Thyroid gland (tissue), 4 donors: ENCODE data around the gene CHGA. TPM values are rescaled to one million over a fixed set of nuclear protein-coding genes. Genes with fewer than 3 reads are reported as not detected.

Source experiments
- DNase-seq, 2 donors: peaks; one replicate each; pipeline ENCODE4 v3.0.0-alpha.2; 2019
- H3K27ac ChIP-seq, 3 donors: fragments of 200-600 bp; sonication (generic); 1 replicate in 2 of 3; 2 replicates in 1 of 3; pipeline ENCODE4 v1.5.1; 2016 to 2019; ENCODE audit warnings: mild to moderate bottlenecking in 1 of 3, moderate library complexity in 1 of 3
- H3K27me3 ChIP-seq: fragments of 200-600 bp; sonication (generic); one replicate; pipeline ENCODE4 v1.5.1; 2019
- H3K36me3 ChIP-seq, 2 donors: fragments of 200-600 bp; sonication (generic); one replicate each; pipeline ENCODE4 v1.5.1; 2016 to 2019
- H3K4me1 ChIP-seq, 2 donors: fragments of 200-600 bp; sonication (generic); one replicate each; pipeline ENCODE4 v1.5.1; 2017 to 2019
- H3K4me3 ChIP-seq, 3 donors: fragments of 200-600 bp; sonication (generic); replicated peaks in 1 of 3; 1 replicate in 2 of 3; 2 replicates in 1 of 3; pipeline ENCODE4 v1.5.1; 2016; ENCODE audit warnings: mild to moderate bottlenecking in 1 of 3
- H3K9me3 ChIP-seq: fragments of 200-600 bp; sonication (generic); one replicate; pipeline ENCODE4 v1.5.1; 2017
- POLR2A ChIP-seq, 2 donors: fragments of 450-650 bp; IDR thresholded peaks; one replicate each; pipeline ENCODE4 v1.6.1; 2017; ENCODE audit warnings: antibody characterized with exemption in 2 of 2, mild to moderate bottlenecking in 2 of 2, moderate library complexity in 1 of 2
- WGBS, 2 donors: methylation state at CpG; one replicate each; pipeline ENCODE4 v1.1.5; 2017; 5-methylcytosine and 5-hydroxymethylcytosine counted together
- intact Hi-C: fragments of 100-400 bp; cut with DNase I; formaldehyde crosslinking; loops from one replicate; pipeline ENCODE4 v1.15.1; 2023
- total RNA-seq, 4 donors: library from RNA; depleted of rRNA; stranded (reverse); fragments of >200 nt; gene quantifications; one replicate each; pipeline ENCODE4 v1.2.3, GENCODE V29; 2016
- TF ChIP-seq, protein P1 (sequence below), 6 experiments: fragments of 200-600 bp in 3 of 6; fragments of 450-650 bp in 3 of 6; sonication (generic) in 3 of 6; IDR thresholded peaks; one replicate each; pipeline ENCODE4 v1.5.1; 2016 to 2019; ENCODE audit warnings: antibody characterized with exemption in 6 of 6, mild to moderate bottlenecking in 2 of 6, inconsistent platforms in 1 of 6, moderate library complexity in 1 of 6

Gene CHGA
- total RNA-seq, 4 donors from 2014 or later = 0.54 to 9.6 (median 1.5) TPM

DNA sequence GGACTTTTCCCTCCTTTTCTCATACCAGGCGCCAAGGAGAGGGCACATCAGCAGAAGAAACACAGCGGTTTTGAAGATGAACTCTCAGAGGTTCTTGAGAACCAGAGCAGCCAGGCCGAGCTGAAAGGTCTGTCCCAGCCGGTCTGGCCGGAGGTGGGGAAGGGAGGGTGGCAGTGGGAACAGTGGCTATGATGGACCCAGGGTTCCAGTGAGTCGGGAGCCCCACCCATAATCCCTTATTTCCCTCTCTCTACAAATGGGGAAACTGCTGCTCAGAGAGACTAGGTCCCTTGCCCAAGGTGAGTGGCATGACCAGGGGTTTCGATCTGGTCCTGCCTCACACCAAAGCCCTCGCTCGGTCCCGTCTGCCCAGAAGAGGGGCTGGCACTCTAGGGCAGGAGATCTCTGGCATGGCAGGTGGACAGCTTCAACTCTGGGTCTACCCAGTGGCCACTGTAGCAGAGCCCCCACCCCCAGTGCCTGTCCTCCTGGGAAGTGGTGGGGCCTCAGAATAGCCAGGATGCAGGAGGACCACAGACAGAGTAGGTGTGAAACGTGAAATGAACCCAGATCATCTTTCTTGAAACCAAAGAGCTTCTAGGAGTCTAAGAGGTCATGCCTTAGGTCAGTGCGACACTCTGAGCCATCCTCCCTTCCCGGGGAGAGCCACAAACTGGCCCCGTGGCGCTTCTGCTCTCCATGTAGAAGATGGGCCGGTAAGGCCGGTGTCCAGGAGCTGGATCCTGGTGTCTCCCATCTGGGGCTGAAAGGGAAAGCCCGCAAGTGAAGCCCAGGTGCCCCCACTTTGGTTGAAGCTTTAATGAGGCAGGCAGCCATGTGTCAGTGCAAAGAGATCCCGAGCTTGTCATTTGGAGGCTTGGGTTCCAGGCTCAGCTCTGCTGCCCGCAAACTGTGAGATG lies 7.0 kb downstream of the CHGA start:
- TF ChIP-seq POLR2A (IDR thresholded peaks at IDR 0.05) = no peak
- TF ChIP-seq, protein P1, sequence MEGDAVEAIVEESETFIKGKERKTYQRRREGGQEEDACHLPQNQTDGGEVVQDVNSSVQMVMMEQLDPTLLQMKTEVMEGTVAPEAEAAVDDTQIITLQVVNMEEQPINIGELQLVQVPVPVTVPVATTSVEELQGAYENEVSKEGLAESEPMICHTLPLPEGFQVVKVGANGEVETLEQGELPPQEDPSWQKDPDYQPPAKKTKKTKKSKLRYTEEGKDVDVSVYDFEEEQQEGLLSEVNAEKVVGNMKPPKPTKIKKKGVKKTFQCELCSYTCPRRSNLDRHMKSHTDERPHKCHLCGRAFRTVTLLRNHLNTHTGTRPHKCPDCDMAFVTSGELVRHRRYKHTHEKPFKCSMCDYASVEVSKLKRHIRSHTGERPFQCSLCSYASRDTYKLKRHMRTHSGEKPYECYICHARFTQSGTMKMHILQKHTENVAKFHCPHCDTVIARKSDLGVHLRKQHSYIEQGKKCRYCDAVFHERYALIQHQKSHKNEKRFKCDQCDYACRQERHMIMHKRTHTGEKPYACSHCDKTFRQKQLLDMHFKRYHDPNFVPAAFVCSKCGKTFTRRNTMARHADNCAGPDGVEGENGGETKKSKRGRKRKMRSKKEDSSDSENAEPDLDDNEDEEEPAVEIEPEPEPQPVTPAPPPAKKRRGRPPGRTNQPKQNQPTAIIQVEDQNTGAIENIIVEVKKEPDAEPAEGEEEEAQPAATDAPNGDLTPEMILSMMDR (IDR thresholded peaks at IDR 0.05) = no peak
- no peaks in the 10 kb centered on the region for H3K4me1 ChIP-seq
- no peak for DNase-seq
- H3K4me3 ChIP-seq = no peak overlapping the region
- intact Hi-C loops = no loop called here
- no peaks in the 10 kb centered on the region for H3K9me3 ChIP-seq
- H3K27ac ChIP-seq = no peak overlapping the region
- 78 to 81% methylated on average over 16 to 19 of the region's 20 CpGs for WGBS, 2 donors
- no peaks in the 10 kb centered on the region for H3K27me3 ChIP-seq
- no peaks in the 10 kb centered on the region for H3K36me3 ChIP-seq

DNA sequence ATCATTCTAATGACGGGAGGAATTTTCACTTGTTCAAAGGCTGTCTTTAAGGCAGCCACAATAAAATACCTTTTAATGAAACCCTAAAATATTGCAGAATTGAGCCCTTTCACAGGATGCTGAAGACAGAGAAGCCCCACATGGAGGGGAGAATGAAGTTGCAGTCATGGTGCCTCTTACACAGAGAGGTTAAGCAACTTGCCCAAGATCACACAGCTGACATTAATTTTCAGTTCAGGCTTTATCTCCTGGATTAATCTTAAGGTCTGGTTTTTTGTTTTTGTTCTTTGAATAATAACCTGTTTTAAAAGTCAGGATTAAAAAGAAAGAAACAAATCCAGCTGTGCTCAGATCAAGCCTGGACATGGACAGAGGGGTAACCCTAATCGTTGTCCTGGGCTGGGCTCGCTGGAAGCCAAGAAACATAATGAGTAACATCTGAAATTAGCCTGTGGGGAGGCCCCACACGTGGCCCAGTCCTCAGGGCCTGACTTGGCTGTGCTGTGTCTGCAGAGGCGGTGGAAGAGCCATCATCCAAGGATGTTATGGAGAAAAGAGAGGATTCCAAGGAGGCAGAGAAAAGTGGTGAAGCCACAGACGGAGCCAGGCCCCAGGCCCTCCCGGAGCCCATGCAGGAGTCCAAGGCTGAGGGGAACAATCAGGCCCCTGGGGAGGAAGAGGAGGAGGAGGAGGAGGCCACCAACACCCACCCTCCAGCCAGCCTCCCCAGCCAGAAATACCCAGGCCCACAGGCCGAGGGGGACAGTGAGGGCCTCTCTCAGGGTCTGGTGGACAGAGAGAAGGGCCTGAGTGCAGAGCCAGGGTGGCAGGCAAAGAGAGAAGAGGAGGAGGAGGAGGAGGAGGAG lies 8.0 kb downstream of the CHGA start:
- Histone ChIP-seq H3K27ac (no peak overlapping the region), H3K4me3 (no peak overlapping the region), H3K36me3 (no peaks in the 10 kb centered on the region), H3K4me1 (no peaks in the 10 kb centered on the region), H3K27me3 (no peaks in the 10 kb centered on the region), H3K9me3 (no peaks in the 10 kb centered on the region)
- TF ChIP-seq POLR2A (IDR thresholded peaks at IDR 0.05) = no peak
- TF ChIP-seq, protein P1 (IDR thresholded peaks at IDR 0.05) = no peak
- no peak for DNase-seq
- 67 to 69% methylated on average over 8 of the region's 8 CpGs for WGBS, 2 donors
- intact Hi-C loops = no loop called here

DNA sequence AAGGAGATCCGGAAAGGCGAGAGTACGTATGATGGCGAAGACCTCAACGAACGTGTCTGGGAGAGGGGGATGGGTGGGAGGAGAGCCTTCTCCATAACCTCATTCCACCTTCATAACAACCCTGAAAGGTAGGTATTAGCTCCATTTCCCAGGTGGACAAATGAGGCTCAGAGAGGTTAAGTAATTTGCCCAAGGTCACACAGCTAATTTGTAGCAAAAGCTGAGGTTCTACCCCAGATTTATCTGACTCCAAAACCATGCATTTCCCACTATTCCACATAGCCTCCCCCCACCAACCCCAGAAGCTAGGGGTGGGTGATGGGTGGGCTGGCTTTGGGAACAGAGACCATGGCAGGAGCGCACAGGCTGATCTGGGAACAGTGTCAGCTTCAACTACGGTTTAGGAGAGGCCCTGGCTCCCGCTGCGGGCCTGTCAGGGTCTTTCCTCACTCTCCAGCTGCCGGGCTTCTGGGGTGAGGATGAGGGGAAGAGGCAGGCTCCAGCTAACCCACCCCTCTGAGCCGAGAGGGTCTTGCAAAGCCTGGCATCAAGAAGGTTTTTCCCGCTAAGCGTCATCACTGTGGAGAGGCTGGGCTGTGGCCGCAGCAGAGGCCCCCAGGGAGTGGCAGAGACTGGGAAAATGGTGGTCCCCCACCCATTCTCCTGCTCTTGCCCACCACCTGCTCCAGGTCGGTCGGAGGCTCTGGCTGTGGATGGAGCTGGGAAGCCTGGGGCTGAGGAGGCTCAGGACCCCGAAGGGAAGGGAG lies 8.9 kb downstream of the CHGA start:
- no peaks in the 10 kb centered on the region for H3K27me3 ChIP-seq
- intact Hi-C loops = no loop called here
- H3K36me3 ChIP-seq = no peaks in the 10 kb centered on the region
- TF ChIP-seq, protein P1 (IDR thresholded peaks at IDR 0.05) = no peak
- TF ChIP-seq POLR2A (IDR thresholded peaks at IDR 0.05) = no peak
- H3K9me3 ChIP-seq = no peaks in the 10 kb centered on the region
- DNase-seq = no peak
- H3K4me3 ChIP-seq = no peak overlapping the region
- WGBS, 2 donors = 86 to 87% methylated on average over 13 to 18 of the region's 18 CpGs
- H3K4me1 ChIP-seq = no peaks in the 10 kb centered on the region
- no peak overlapping the region for H3K27ac ChIP-seq

DNA sequence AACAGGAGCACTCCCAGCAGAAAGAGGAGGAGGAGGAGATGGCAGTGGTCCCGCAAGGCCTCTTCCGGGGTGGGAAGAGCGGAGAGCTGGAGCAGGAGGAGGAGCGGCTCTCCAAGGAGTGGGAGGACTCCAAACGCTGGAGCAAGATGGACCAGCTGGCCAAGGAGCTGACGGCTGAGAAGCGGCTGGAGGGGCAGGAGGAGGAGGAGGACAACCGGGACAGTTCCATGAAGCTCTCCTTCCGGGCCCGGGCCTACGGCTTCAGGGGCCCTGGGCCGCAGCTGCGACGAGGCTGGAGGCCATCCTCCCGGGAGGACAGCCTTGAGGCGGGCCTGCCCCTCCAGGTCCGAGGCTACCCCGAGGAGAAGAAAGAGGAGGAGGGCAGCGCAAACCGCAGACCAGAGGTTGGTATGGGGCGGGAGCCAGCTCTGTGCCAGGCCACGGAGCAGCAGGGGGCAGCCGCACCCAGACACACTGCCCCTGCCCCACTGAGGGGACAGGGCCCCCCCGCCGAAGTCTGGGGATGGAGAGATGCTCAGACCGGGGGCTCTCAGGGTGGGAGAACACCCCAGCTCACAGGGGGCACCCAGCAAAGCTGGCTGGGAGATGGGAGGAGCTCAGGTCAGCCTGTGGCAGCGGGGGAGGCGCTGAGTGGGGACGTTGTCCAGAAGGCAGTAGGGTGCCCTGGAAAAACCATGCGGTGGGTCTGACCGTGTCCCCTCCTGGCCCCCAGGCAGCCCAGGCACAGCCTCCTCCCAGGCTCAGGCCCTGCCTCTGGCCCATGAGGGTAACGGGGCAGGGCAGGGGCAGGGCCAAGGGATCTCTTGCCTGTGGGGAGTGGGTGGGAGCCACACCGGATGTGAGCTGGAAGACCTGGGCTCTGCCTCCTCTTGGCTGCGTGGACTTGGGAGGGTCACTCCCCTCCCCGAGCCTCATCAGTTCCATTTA lies 9.8 kb downstream of the CHGA start:
- WGBS, 2 donors = 71 to 84% methylated on average over 23 to 32 of the region's 35 CpGs
- TF ChIP-seq POLR2A (IDR thresholded peaks at IDR 0.05) = no peak
- TF ChIP-seq, protein P1 (IDR thresholded peaks at IDR 0.05) = no peak
- no peaks in the 10 kb centered on the region for H3K9me3 ChIP-seq
- intact Hi-C loops = no loop called here
- no peaks in the 10 kb centered on the region for H3K36me3 ChIP-seq
- no peaks in the 10 kb centered on the region for H3K27me3 ChIP-seq
- H3K27ac ChIP-seq = no peak overlapping the region
- no peak overlapping the region for H3K4me3 ChIP-seq
- no peak for DNase-seq
- H3K4me1 ChIP-seq = no peaks in the 10 kb centered on the region
